ENCODE data around the gene PTPRD.

- TF ChIP-seq CTCF (IDR thresholded peaks at IDR 0.05) (no peak), POLR2A (IDR thresholded peaks at IDR 0.05) (no peak), EP300 (IDR thresholded peaks at IDR 0.05) (no peak)
These were observed 2246.5 kb downstream of the PTPRD start for GRCh38 chr9:8366161-8366926.

All from ovary (tissue), 3 donors.